ENCODE results near the gene EXOC6B.

DNA sequence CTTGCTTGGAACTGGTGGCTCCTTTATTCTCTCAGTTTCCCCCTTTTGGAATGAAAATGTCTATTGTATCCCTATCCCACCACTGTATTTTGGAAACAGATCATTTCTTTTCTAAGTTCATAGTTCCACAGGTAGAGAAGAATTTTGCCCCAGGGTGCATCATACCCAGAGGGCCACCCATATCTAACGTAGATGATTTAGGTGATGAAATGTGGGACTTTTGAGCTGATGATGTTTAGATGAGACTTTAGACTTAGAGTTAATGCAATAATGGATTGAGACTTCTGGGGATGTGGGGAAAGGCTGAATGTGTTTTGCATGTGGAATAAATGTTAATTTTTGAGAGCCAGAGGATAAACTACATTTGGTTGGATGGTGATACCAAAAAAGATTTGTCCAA is 570.3 kb downstream of the EXOC6B start:
- TF ChIP-seq, protein P1, sequence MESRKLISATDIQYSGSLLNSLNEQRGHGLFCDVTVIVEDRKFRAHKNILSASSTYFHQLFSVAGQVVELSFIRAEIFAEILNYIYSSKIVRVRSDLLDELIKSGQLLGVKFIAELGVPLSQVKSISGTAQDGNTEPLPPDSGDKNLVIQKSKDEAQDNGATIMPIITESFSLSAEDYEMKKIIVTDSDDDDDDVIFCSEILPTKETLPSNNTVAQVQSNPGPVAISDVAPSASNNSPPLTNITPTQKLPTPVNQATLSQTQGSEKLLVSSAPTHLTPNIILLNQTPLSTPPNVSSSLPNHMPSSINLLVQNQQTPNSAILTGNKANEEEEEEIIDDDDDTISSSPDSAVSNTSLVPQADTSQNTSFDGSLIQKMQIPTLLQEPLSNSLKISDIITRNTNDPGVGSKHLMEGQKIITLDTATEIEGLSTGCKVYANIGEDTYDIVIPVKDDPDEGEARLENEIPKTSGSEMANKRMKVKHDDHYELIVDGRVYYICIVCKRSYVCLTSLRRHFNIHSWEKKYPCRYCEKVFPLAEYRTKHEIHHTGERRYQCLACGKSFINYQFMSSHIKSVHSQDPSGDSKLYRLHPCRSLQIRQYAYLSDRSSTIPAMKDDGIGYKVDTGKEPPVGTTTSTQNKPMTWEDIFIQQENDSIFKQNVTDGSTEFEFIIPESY (CRISPR knock-in tag; IDR thresholded peaks at IDR 0.05), result no peak
- no peak for TF ChIP-seq ZFP30 (CRISPR knock-in tag; IDR thresholded peaks at IDR 0.05; ENCODE audit: borderline replicate concordance)
- no peak for TF ChIP-seq SNRNP70 (optimal IDR thresholded peaks at IDR 0.05; ENCODE audit: low read depth, low read length)
- no peak for TF ChIP-seq NFRKB (IDR thresholded peaks at IDR 0.05; ENCODE audit: low read depth)
- no peak for TF ChIP-seq ELF1 (tag; IDR thresholded peaks at IDR 0.05)
- TF ChIP-seq NBN (IDR thresholded peaks at IDR 0.05; ENCODE audit: low read depth), result no peak
- TF ChIP-seq POLR2AphosphoS5 (IDR thresholded peaks at IDR 0.05; ENCODE audit: control insufficient read depth, insufficient read depth, low read depth, low read length), result no peak
- TF ChIP-seq NFIC (IDR thresholded peaks at IDR 0.05), result no peak
- no peak for TF ChIP-seq ZNF274 (IDR thresholded peaks at IDR 0.05; ENCODE audit: borderline replicate concordance, low read depth, low read length)
- TF ChIP-seq MYC (IDR thresholded peaks at IDR 0.05; ENCODE audit: low read depth, low read length), result no peak
- no peak for TF ChIP-seq MYC (CRISPR knock-in tag; IDR thresholded peaks at IDR 0.05; ENCODE audit: borderline replicate concordance, low read depth)
- no peak for TF ChIP-seq EZH2 (IDR thresholded peaks at IDR 0.05; ENCODE audit: borderline replicate concordance, low read depth, low read length)
- TF ChIP-seq DPF2 (IDR thresholded peaks at IDR 0.05), result no peak
- TF ChIP-seq, protein P2, sequence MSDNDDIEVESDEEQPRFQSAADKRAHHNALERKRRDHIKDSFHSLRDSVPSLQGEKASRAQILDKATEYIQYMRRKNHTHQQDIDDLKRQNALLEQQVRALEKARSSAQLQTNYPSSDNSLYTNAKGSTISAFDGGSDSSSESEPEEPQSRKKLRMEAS (CRISPR knock-in tag; IDR thresholded peaks at IDR 0.05), result no peak
- no peak for TF ChIP-seq SNAPC5 (CRISPR knock-in tag; IDR thresholded peaks at IDR 0.05)

Data from K562 (cell line).